GM04504 (cell line): Measurements from ENCODE around the gene MBIP.
"Not testable (repeated sequence)": the region's sequence is repeated elsewhere in the genome, so short reads cannot be mapped to it uniquely, and the experiment has no call there.

ENCODE experiments used
- DNase-seq: peaks from one replicate; pipeline ENCODE4 v3.0.0-alpha.2; 2012; ENCODE audit warnings: low read depth

Gene MBIP, protein sequence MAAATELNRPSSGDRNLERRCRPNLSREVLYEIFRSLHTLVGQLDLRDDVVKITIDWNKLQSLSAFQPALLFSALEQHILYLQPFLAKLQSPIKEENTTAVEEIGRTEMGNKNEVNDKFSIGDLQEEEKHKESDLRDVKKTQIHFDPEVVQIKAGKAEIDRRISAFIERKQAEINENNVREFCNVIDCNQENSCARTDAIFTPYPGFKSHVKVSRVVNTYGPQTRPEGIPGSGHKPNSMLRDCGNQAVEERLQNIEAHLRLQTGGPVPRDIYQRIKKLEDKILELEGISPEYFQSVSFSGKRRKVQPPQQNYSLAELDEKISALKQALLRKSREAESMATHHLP

DNA sequence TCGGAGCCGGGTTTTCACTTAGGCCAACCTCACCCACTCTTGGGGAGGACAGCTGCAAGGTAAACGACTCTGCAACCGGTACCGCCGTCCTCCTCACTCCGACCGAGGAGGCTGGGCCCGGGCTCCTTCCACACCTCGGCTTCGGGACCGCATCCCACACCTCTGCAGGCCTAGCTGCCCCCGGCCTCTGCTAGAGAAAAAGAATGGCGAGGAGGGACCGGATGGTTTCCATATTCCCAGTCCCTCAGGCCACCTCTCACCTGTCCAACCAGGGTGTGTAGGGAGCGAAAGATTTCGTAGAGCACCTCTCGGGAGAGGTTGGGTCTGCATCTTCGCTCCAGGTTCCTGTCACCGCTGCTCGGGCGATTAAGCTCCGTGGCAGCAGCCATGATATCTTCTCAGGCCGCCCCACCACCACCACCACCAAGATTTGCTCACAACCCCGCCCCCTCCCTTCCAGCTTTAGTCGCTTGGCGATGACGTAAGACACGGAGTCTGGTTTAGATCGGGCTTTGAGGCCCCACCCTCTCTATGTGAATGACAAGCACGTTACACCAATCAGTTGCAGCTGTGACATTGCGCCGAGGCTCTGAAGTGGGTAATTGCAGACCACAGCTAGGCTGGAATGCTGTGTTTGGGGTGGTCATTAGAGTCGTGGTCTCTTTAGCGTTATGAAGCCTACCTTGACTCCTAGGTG lies at the start of gene MBIP:
TSS of gene MBIP (minus strand) at position 438 of the 697 bp plus-strand sequence. CDS start at position 389, 49 bp downstream.
- peak; percentile 93 for DNase-seq

DNA sequence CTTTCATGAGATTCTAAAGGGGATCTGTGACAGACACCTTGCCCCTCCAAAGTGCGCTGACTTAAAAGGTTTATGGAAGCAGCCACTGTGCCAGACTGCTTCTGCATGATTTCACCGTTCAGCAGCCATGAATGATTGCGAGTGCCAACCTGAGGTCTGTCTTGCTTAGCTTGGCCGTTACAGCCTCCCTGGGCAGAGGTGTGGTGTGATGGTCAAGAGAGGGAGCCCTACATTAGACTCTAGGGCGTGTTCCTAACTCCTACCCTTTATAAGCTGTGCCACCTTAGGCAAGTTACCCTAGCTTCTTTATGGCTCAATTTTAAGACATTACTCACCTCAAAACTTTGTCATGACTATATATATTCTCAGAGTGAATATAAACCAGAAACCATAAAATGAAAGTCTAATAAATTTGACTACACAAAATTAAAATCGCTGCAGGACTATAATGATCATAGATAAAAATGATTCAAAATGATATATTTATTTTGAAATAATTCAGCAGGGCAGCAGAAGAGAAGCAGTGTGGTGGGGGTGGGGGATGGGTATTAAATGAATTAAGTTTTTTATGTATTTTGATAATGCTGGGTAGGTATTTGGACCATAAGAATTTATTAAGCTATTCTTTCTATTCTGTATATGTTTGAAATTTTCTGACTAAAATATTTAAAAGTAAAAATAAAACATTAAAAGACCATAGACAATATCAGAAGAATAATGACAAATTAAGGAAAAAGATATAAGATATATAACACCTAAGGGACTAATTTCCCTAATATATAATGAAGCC lies 47.7 kb upstream of the MBIP start:
- no peak for DNase-seq

- DNase-seq, result no peak
Measured at GRCh38 chr14:36365766-36366165, 45.3 kb upstream of the MBIP start.

GRCh38 chr14:36363704-36364103 lies 43.3 kb upstream of the MBIP start:
- DNase-seq, result no peak

- DNase-seq, result no peak
Measured at GRCh38 chr14:36362648-36363047, 42.2 kb upstream of the MBIP start.

- no peak for DNase-seq
Measured at GRCh38 chr14:36361210-36361853, 40.9 kb upstream of the MBIP start.

- no peak for DNase-seq
Measured at GRCh38 chr14:36356862-36357261, 36.4 kb upstream of the MBIP start.

GRCh38 chr14:36346052-36346451 lies 25.6 kb upstream of the MBIP start:
- DNase-seq, result no peak

GRCh38 chr14:36344211-36344610 lies 23.8 kb upstream of the MBIP start:
- no peak for DNase-seq

DNA sequence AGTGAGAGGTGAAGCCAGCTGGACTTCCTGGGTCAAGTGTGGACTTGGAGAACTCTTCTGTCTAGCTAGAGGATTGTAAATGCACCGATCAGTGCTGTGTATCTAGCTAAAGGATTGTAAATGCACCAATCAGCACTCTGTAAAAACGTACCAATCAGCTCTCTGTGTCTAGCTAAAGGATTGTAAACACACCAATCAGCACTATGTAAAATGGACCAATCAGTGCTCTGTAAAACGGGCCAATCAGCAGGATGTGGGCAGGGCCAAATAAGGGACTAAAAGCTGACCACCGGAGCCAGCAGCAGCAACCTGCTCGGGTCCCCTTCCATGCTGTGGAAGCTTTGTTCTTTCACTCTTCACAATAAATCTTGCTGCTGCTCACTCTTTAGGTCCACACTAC lies 21.4 kb upstream of the MBIP start:
- DNase-seq, result not testable (repeated sequence)

DNA sequence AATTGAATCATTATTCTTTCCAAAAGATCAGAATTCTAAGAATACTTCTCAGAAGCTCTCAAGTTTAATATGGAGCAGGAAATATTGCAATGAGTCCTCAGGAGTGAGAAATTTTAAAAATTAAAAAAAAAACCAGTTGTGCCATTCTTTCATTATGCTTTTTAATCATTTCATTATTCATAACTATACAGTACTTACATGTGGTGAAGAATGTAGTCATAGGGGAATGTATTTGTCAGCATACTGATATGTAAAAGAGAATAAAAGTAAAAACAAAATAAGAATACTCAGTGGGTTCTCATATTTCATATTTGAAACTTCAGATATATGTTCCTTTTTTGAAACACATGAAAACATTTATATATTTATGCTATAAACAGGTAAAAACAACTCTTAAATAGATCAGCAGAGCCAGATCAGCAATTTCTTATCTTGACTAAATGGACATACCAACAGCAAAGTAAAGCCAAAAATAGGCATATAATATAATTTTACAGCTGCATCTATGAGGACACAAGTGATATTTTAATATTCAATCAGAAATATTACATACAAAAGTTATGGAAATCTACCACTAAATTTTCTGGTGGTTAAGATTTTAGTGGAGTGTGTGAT lies 19.9 kb upstream of the MBIP start:
- DNase-seq, result no peak

GRCh38 chr14:36339816-36340215 lies 19.4 kb upstream of the MBIP start:
- DNase-seq, result no peak

- no peak for DNase-seq
Measured at GRCh38 chr14:36333119-36333518, 12.7 kb upstream of the MBIP start.

DNA sequence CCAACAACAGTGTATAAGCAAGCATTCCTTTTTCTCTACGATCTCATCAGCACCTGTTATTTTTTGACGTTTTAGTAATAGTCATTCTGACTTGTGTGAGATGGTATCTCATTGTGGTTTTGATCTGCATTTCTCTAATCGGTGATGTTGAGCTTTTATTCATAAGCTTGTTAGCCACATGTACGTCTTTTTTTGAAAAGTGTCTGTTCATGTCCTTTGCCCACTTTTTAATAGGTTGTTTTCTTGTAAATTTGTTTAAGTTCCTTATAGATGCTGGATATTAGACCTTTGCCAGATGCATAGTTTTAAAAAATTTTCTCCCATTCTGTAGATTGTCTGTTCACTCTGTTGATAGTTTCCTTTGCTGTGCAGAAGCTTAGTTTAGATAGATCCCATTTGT lies 7.1 kb upstream of the MBIP start:
- DNase-seq, result not testable (repeated sequence)

DNA sequence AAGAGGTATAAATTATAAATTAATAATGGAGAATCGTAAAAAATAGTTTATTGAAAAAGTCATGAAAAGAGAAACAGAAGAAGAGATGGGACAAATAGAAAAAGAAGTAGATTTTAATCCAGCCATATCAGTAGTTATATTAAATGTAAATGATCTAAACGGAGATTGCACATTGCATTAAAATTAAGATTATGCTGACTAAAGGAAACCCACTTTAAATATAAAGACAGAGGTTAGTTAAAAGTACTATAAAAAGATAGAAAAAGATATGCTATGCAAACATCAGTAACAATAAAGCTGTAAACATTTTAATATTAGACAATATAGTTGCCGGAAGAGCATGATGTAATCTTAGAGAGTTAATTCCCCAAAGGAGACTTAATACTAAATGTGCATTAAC lies 5.4 kb upstream of the MBIP start:
- no peak for DNase-seq

DNA sequence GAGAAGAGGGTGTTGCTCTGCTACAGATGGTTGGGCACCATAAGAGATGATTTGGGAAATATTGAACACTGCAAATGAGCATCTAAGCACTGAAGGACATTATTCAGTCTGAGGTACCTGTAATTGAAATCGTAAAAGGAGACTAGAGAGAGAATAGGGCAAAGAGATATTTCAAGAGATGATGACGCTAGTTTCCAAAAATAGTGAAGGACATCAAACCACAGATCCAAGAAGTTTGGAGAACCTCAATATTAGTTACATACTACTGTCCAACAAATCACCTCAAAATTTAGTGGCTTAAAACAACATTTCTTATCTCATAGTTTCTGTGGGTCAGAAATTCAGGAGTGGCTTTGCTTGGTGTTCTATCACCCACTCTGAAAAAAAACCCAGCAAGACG lies 4.5 kb upstream of the MBIP start:
- DNase-seq, result no peak

DNA sequence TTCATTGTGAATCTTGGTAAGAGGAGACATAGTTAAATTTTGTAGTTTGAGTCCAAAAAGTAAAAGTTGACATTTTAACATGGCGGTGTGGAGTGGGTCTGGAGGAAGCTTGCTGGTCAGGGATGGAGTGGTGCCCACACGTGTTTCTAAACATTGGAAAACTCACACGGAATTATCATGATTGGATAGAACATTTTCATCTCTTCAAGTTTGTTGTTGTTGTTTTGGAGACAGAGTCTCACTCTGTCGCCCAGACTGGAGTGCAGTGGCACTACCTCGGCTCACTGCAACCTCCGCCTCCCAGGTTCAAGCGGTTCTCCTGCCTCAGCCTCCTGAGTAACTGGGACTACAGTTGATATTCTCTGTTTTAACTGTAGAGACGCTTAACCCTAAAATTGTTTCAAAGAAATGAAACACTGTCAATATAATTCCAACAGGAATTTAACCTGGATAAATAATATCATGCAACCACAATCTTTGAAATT lies 502 bp upstream of the MBIP start:
- DNase-seq, result no peak

- no peak for DNase-seq
Measured at GRCh38 chr14:36319899-36320199, 588 bp downstream of the MBIP start.

- no peak for DNase-seq
Measured at GRCh38 chr14:36317650-36318049, 2.8 kb downstream of the MBIP start.

DNA sequence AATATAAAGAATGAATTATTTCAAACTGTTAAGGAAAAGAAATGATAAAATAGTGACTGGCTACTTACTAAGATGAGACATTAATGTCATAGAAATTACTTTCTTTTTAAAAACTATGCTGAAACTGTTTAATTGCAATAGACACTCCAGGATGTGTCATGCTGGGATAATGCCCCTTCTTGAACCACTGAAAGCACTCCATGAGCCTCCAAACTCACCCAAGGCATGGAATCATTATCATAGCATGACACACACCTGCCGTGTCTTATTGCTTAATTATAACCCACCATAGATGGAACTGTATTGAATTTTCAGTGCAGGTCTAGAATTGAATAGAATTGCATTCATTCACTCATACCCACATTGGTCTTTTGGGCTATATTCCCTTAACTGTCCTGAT lies 4.3 kb downstream of the MBIP start:
- DNase-seq, result no peak

GRCh38 chr14:36315159-36315853 lies 5.1 kb downstream of the MBIP start:
- no peak for DNase-seq
